HG03575 (cell line): ENCODE results near the gene R3HDM4.
"Not testable (repeated sequence)": the region's sequence is repeated elsewhere in the genome, so short reads cannot be mapped to it uniquely, and the experiment has no call there.

Experiments used
- ATAC-seq: cut with Tn5 transposase; IDR thresholded peaks from one replicate; pipeline ENCODE4 v1.9.1; 2021; ENCODE audit not compliant: unreplicated experiment, insufficient number of reproducible peaks, low FRiP score; ENCODE audit errors: extremely low read depth

R3HDM4 gene

GRCh38 chr19:853014-853585, 59.9 kb downstream of the R3HDM4 start:
- no peak for ATAC-seq

GRCh38 chr19:852136-853013, 60.6 kb downstream of the R3HDM4 start, which contains the start of gene ELANE:
ELANE (plus strand) TSS chr19:852303; CDS start chr19:852329, 26 bp downstream.
- no peak for ATAC-seq

- ATAC-seq, result no peak
Observed at GRCh38 chr19:850979-851335, 62.1 kb downstream of the R3HDM4 start.

GRCh38 chr19:850221-850978, 62.6 kb downstream of the R3HDM4 start:
- ATAC-seq, result no peak

GRCh38 chr19:849195-849594, 63.8 kb downstream of the R3HDM4 start:
- ATAC-seq, result not testable (repeated sequence)

GRCh38 chr19:848386-848921, 64.6 kb downstream of the R3HDM4 start:
- no peak for ATAC-seq
